PC-9 (cell line): Measurements from ENCODE around the gene CC2D2A. TPM values are rescaled to one million over a fixed set of nuclear protein-coding genes. Genes with fewer than 3 reads are reported as not detected.

Experiments used
- BruUV-seq: library from RNA; stranded (reverse); fragments of 400-500 nt; replicated peaks from 2 replicates; lab custom pipeline; 2021; lab: Mats Ljungman, UMichigan
- CTCF ChIA-PET: fragments of 300-600 bp; sonication (Branson Sonifier 250); formaldehyde crosslinking; loops from one replicate; lab custom pipeline; 2022; ENCODE audit warnings: antibody characterized with exemption; lab: Charles Lee
- POLR2A ChIA-PET: fragments of 300-600 bp; sonication (Branson Sonifier 250); formaldehyde crosslinking; loops from one replicate; lab custom pipeline; 2022; ENCODE audit warnings: antibody characterized with exemption; ENCODE audit not compliant: unreplicated experiment; lab: Charles Lee
- DNase-seq, 2 experiments: peaks; one replicate each; pipeline versions ENCODE4 v3.0.0 to v3.0.0-alpha.2; 2015 to 2022; ENCODE audit warnings: mixed read lengths in 1 of 2
- H2AFZ ChIP-seq: fragments of 200-600 bp; sonication (generic); 2 replicates; pipeline ENCODE4 v1.8.1; 2017; ENCODE audit warnings: antibody characterized with exemption
- H3F3A ChIP-seq: fragments of 200-600 bp; sonication (generic); 2 replicates; pipeline ENCODE4 v1.8.1; 2017; ENCODE audit warnings: antibody characterized with exemption, mild to moderate bottlenecking, low read depth; ENCODE audit not compliant: insufficient read depth
- H3K27ac ChIP-seq: fragments of 200-600 bp; sonication (generic); 2 replicates; pipeline ENCODE4 v1.6.1; 2016; ENCODE audit warnings: mixed run types
- H3K27me3 ChIP-seq: fragments of 200-600 bp; sonication (generic); 2 replicates; pipeline ENCODE4 v1.6.1; 2016; ENCODE audit warnings: low read depth, mixed run types; ENCODE audit not compliant: insufficient read depth
- H3K36me3 ChIP-seq: fragments of 200-600 bp; sonication (generic); 2 replicates; pipeline ENCODE4 v1.6.1; 2016; ENCODE audit warnings: low read depth, mixed run types
- H3K4me1 ChIP-seq: fragments of 200-600 bp; sonication (generic); replicated peaks from 2 replicates; pipeline ENCODE4 v1.6.1; 2016; ENCODE audit warnings: mixed run types; ENCODE audit not compliant: insufficient read depth
- H3K4me2 ChIP-seq: fragments of 200-600 bp; sonication (generic); 2 replicates; pipeline ENCODE4 v1.6.1; 2017; ENCODE audit warnings: mixed run types
- H3K4me3 ChIP-seq: fragments of 200-600 bp; sonication (generic); 2 replicates; pipeline ENCODE4 v1.6.1; 2016; ENCODE audit warnings: mixed run types
- H3K79me2 ChIP-seq: fragments of 200-600 bp; sonication (generic); 2 replicates; pipeline ENCODE4 v1.6.1; 2017; ENCODE audit warnings: low read depth, mixed run types
- H3K9me2 ChIP-seq: fragments of 200-600 bp; sonication (generic); 2 replicates; pipeline ENCODE4 v1.8.1; 2017; ENCODE audit warnings: mild to moderate bottlenecking; ENCODE audit not compliant: insufficient read depth
- H3K9me3 ChIP-seq: fragments of 200-600 bp; sonication (generic); 2 replicates; pipeline ENCODE4 v1.8.1; 2016; ENCODE audit warnings: low read depth; ENCODE audit not compliant: insufficient read depth
- H4K20me1 ChIP-seq: fragments of 200-600 bp; sonication (generic); 2 replicates; pipeline ENCODE4 v1.8.1; 2017; ENCODE audit not compliant: insufficient read depth
- EZH2 ChIP-seq: fragments of 200-600 bp; sonication (generic); IDR thresholded peaks from 2 replicates; pipeline ENCODE4 v1.8.0; 2017; ENCODE audit warnings: antibody characterized with exemption, low read depth
- intact Hi-C: fragments of 100-400 bp; cut with micrococcal nuclease; formaldehyde crosslinking; loops from one replicate; pipeline ENCODE4 v1.10.0; 2022; ENCODE audit not compliant: unreplicated experiment
- total RNA-seq: library from RNA; stranded (reverse); gene quantifications from 2 replicates; pipeline ENCODE4 v1.2.3, GENCODE V29; 2021
- TF ChIP-seq, protein P1 (sequence below): fragments of 200-600 bp; sonication (generic); conservative IDR thresholded peaks from 2 replicates; pipeline ENCODE4 v1.6.1; 2017; ENCODE audit warnings: mixed run types, antibody characterized with exemption, mild to moderate bottlenecking, moderate library complexity

CC2D2A gene
- total RNA-seq, 1 experiment from 2014 or later: 6.9 TPM

DNA sequence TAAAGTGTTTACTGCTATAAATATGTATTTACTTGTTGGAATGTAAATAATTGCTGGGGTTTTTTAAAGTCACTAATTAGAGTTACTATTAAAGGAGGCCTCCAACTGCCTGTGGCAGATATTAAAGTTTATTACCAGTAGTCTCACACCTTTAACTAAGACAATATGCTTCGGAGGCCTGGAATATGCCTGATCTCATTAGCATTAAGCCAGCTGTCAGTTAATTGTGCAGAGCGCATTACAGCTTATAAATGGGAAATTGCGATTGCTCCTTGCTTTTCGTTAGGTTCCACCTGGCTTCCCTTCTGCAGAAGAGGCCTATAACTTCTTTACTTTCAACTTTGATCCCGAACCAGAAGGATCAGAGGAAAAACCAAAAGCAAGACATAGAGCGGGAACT, 41.3 kb downstream of the CC2D2A start:
- Histone ChIP-seq H3K9me3 (no peaks in the 10 kb centered on the region), H4K20me1 (no peaks in the 10 kb centered on the region), H3K4me1 (no peaks in the 10 kb centered on the region), H3K4me3 (no peak overlapping the region), H3K27me3 (no peaks in the 10 kb centered on the region), H2AFZ (no peak overlapping the region), H3K27ac (no peak overlapping the region), H3K4me2 (no peak overlapping the region), H3K36me3 (no peaks in the 10 kb centered on the region), H3K9me2 (no peaks in the 10 kb centered on the region), H3K79me2 (no peaks in the 10 kb centered on the region), H3F3A (no peaks in the 10 kb centered on the region)
- no TSS peak for BruUV-seq
- TF ChIP-seq EZH2: no peak
- TF ChIP-seq, protein P1, sequence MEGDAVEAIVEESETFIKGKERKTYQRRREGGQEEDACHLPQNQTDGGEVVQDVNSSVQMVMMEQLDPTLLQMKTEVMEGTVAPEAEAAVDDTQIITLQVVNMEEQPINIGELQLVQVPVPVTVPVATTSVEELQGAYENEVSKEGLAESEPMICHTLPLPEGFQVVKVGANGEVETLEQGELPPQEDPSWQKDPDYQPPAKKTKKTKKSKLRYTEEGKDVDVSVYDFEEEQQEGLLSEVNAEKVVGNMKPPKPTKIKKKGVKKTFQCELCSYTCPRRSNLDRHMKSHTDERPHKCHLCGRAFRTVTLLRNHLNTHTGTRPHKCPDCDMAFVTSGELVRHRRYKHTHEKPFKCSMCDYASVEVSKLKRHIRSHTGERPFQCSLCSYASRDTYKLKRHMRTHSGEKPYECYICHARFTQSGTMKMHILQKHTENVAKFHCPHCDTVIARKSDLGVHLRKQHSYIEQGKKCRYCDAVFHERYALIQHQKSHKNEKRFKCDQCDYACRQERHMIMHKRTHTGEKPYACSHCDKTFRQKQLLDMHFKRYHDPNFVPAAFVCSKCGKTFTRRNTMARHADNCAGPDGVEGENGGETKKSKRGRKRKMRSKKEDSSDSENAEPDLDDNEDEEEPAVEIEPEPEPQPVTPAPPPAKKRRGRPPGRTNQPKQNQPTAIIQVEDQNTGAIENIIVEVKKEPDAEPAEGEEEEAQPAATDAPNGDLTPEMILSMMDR: no peak
- DNase-seq: no peak
- POLR2A ChIA-PET: no interaction called here
- intact Hi-C loops: no loop called here
- CTCF ChIA-PET: no interaction called here

DNA sequence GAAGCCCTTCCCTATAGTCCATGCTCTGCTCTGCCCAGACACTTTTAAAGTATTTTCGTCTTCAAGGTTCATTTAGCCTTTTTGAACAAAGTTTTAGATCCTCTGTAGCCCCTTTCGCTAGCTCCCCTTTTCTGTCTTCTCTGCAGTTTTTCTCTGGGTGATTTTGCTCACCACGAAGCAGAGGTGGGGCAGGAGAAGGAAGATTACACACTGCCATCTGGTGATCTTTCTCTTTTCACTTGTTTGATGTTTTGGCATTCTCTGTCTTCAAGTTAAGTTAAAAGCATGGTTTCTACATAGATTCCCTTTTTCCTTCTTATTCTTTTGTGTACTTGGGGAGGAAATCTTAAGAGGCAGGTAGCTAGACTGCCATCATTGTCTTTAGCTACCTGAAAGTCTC, 43.9 kb downstream of the CC2D2A start:
- POLR2A ChIA-PET: no interaction called here

GRCh38 chr4:15515106-15515505, 45.4 kb downstream of the CC2D2A start:
- Histone ChIP-seq H3K27me3 (no peaks in the 10 kb centered on the region), H3K36me3 (no peaks in the 10 kb centered on the region), H4K20me1 (no peaks in the 10 kb centered on the region), H3K79me2 (no peaks in the 10 kb centered on the region), H3F3A (no peaks in the 10 kb centered on the region), H3K4me1 (no peaks in the 10 kb centered on the region), H2AFZ (no peak overlapping the region), H3K27ac (no peak overlapping the region), H3K9me2 (no peaks in the 10 kb centered on the region), H3K4me3 (no peak overlapping the region), H3K4me2 (no peak overlapping the region), H3K9me3 (no peaks in the 10 kb centered on the region)
- TF ChIP-seq, protein P1: no peak
- TF ChIP-seq EZH2: no peak
- intact Hi-C loops: no loop called here
- BruUV-seq: no TSS peak
- ChIA-PET POLR2A (no interaction called here), CTCF (no interaction called here)
- no peak for DNase-seq

More for the DNA sequence above, 43.9 kb downstream of the CC2D2A start:
- Histone ChIP-seq H3K36me3 (no peaks in the 10 kb centered on the region), H4K20me1 (no peaks in the 10 kb centered on the region), H3K4me1 (no peaks in the 10 kb centered on the region), H3K4me2 (no peak overlapping the region), H3K79me2 (no peaks in the 10 kb centered on the region), H3K4me3 (no peak overlapping the region), H3K27me3 (no peaks in the 10 kb centered on the region), H3F3A (no peaks in the 10 kb centered on the region), H3K9me3 (no peaks in the 10 kb centered on the region), H2AFZ (no peak overlapping the region), H3K27ac (no peak overlapping the region), H3K9me2 (no peaks in the 10 kb centered on the region)
- TF ChIP-seq, protein P1: no peak
- no peak for TF ChIP-seq EZH2
- no TSS peak for BruUV-seq
- intact Hi-C loops: no loop called here
- DNase-seq: no peak
- CTCF ChIA-PET: no interaction called here
